HG02798 (cell line): ENCODE data around the gene CENPH.
"Not testable (repeated sequence)": the region's sequence is repeated elsewhere in the genome, so short reads cannot be mapped to it uniquely, and the experiment has no call there.

Source experiments
- ATAC-seq: cut with Tn5 transposase; IDR thresholded peaks from one replicate; pipeline ENCODE4 v1.9.1; 2021; ENCODE audit warnings: mild to moderate bottlenecking; ENCODE audit not compliant: unreplicated experiment, poor library complexity

The CENPH gene

GRCh38 chr5:69189162-69190086, at the start of gene CENPH:
Gene CENPH (plus strand): TSS chr5:69189583. CDS start chr5:69189635, 52 bp downstream.
- peak; percentile 96 for ATAC-seq

DNA sequence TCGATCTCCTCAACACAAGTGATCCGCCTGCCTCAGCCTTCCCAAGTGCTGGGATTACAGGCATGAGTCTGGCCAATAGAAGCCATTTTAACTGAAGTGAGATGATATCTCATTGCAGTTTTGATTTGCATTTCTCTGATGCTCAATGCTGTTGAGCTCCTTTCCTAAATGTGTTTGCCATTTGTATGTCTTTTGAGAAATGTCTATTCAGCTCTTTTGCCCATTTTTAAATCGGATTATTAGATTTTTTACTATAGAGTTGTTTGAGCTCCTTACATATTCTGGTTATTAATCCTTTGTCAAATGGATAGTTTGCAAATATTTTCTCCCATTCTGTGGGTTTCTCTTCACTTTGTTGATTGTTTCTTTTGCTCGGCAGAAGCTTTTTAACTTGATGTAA, 49.1 kb upstream of the CENPH start:
- ATAC-seq = not testable (repeated sequence)

GRCh38 chr5:69140827-69141226, 48.6 kb upstream of the CENPH start:
- no peak for ATAC-seq

- ATAC-seq = not testable (repeated sequence)
These were observed 40.8 kb upstream of the CENPH start for GRCh38 chr5:69148576-69148975.

- no peak for ATAC-seq
These were observed 40.3 kb upstream of the CENPH start for GRCh38 chr5:69148981-69149675.

- ATAC-seq = no peak
These were observed 39.7 kb upstream of the CENPH start for GRCh38 chr5:69149676-69150010.

- ATAC-seq = no peak
These were observed 36.7 kb upstream of the CENPH start for GRCh38 chr5:69152731-69153130.

- ATAC-seq = no peak
These were observed 32.9 kb upstream of the CENPH start for GRCh38 chr5:69156456-69156855.

- ATAC-seq = no peak
These were observed 31.3 kb upstream of the CENPH start for GRCh38 chr5:69158039-69158438.

DNA sequence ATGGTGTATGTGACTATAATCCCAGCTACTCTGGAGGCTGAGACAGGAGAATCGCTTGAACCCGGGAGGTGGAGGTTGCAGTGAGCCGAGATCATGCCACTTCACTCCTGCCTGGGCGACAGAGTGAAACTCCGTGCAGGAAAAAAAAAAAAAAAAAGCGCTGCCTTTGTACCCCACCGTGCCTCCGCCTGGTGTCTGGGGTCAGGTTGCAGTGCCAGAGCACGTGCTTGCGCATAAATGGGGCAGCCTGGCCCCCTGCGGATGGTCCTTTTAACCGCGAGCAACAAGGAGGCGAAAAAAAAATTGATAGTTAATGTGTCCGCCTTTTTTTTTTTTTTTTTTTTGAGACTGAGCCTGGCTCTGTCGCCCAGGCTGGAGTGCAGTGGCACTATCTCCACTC, 28.7 kb upstream of the CENPH start:
- ATAC-seq = no peak

DNA sequence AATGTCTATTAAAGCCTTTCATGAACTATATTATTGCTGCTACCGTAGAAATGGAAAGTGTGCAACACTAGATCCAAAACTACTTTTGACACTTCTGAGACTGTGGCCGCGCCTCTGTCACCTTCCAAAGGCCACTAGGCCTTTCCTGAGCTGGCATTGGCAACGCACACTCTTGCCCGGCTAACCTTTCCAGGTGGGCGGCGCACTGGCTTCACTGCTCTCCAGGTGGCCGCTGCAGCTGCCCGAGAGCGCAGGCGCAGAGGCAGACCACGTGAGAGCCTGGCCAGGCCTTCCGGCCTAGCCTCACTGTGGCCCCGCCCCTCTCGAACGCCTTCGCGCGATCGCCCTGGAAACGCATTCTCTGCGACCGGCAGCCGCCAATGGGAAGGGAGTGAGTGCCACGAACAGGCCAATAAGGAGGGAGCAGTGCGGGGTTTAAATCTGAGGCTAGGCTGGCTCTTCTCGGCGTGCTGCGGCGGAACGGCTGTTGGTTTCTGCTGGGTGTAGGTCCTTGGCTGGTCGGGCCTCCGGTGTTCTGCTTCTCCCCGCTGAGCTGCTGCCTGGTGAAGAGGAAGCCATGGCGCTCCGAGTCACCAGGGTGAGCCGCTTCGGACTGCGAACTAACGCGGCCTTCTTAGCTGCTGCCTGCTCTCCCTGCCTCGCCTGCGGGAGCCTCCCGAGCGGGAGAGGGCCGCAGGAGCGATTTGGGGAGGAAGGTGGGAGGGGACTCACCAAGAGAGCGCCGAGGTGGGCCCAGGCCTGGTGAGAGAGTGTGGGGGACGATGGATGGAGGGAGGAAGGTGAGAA, 22.5 kb upstream of the CENPH start, which contains the start of gene CCNB1:
Gene CCNB1, plus strand, starts transcription at position 465 of the 807 bp plus-strand sequence. Its CDS starts 113 bp downstream, at position 578.
- peak; percentile 100 for ATAC-seq

DNA sequence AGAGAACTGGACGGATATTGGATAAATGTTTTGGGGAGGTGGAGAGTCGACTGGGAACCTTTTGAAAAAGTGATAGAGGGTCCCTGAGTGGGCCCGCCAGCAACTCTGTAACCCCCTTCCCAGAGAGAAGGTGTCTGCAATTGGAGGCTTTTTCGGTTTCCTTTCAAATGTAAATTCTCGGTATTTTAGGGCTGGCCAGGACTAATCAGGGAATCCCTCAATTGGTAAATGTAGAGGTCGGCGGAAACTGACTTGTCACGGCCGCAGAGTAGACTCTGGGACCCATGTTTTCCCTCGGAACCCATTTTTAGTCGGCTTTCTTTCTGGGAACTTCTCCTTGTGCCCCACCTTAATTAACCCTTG, 21.9 kb upstream of the CENPH start:
- no peak for ATAC-seq

- ATAC-seq = no peak
These were observed 21.5 kb upstream of the CENPH start for GRCh38 chr5:69167929-69168328.

DNA sequence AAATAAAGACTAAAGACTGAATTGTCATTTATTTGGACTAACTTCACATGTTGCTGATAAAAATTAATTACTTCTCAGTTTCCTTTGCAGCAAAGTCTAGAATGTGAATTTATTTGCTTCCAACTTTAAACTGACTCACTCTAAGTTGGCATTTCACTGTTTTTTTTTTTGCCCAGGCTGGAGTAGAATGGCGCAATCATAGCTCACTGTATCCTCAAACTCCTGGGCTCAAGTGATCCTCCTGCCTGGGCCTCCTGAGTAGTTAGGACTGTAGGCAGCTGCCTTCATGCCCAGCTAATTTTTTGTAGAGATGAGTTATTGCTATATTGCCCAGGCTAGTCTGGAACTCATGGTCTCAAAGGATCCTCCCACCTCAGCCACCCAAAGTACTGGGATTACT, 18.9 kb upstream of the CENPH start:
- no peak for ATAC-seq

DNA sequence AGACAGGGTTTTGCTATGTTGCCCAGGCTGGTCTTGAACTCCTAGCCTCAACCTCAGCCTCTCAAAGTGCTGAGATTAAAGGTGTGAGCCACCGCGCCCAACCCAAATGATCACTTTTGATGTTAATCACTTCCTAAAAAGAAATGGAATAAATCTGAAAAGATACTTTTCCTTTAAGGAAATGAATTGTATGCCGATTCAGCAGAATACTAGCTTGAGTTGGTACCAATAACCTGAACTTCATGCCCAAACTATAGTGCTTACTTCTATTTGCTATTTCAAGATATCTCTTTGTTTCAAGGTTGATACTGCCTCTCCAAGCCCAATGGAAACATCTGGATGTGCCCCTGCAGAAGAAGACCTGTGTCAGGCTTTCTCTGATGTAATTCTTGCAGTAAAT, 18.4 kb upstream of the CENPH start:
- no peak for ATAC-seq

GRCh38 chr5:69181659-69182293, 7.6 kb upstream of the CENPH start:
- ATAC-seq = not testable (repeated sequence)

GRCh38 chr5:69184621-69185020, 4.8 kb upstream of the CENPH start:
- ATAC-seq = no peak

GRCh38 chr5:69187342-69187741, 2.0 kb upstream of the CENPH start:
- ATAC-seq = no peak

- no peak for ATAC-seq
These were observed 597 bp upstream of the CENPH start for GRCh38 chr5:69188811-69189161.

- ATAC-seq = no peak
These were observed 13.1 kb downstream of the CENPH start for GRCh38 chr5:69202497-69202896.
